GM12872 (cell line): ENCODE results near the gene GRIK4.

ENCODE experiments used
- TF ChIP-seq, protein P1 (sequence below): IDR thresholded peaks from 3 replicates; pipeline ENCODE4 v1.5.1; 2011; ENCODE audit warnings: low read depth, mild to moderate bottlenecking, low read length, moderate library complexity; ENCODE audit not compliant: insufficient read depth

GRIK4 gene

DNA sequence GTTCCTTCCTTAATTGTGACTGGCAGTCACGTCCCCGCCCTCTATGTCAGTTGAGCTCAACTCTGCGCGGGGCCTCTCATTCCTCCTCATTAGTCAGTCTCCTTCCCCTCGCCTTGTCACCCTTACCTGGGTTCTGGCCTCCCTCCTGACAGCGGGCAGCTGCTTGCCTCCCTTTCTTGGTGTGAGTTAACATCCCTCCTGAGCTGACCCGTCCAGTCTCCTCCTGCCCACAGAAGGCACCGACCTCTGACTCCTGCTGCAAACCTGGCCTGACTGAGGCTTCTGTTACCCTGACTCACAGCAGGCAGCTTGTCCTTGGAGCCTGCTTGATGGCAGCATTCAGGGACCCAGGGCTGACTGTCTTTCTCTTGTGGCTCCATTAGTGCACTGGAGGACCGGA is 45.2 kb downstream of the GRIK4 start:
- TF ChIP-seq, protein P1, sequence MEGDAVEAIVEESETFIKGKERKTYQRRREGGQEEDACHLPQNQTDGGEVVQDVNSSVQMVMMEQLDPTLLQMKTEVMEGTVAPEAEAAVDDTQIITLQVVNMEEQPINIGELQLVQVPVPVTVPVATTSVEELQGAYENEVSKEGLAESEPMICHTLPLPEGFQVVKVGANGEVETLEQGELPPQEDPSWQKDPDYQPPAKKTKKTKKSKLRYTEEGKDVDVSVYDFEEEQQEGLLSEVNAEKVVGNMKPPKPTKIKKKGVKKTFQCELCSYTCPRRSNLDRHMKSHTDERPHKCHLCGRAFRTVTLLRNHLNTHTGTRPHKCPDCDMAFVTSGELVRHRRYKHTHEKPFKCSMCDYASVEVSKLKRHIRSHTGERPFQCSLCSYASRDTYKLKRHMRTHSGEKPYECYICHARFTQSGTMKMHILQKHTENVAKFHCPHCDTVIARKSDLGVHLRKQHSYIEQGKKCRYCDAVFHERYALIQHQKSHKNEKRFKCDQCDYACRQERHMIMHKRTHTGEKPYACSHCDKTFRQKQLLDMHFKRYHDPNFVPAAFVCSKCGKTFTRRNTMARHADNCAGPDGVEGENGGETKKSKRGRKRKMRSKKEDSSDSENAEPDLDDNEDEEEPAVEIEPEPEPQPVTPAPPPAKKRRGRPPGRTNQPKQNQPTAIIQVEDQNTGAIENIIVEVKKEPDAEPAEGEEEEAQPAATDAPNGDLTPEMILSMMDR, result no peak

DNA sequence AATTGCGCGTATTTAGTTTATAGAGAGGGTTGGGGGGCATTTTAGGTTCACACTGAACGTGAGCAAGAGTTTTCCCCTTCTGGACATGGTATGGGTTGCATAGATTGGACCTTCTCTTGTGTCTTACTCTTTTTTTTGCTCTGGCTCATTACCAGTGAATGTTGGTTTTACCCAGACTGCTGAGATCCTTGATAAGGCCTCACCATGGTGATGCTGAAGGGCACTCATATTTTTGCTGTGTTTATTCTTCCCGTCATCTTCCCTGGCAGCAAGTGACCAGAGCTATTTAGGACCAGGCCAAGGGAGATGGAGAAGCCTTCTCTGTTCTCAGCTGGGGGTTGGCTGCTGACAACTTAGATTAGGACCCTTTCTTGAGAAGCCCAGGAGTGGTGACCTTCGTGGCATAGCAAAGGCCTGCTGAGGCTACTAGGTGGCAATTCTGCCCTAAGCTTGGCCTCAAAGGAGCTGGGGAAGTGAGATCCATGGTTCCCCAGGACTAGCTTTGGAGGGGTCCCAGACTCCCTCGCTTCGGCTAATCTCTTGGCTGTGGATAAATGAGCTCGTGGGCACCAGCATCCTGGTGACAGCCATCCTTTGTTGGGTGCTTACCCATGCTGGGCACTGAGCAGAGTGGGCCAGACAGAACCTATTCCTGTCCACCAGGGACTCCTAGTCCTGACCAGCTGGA is 47.3 kb downstream of the GRIK4 start:
- TF ChIP-seq, protein P1, result no peak

DNA sequence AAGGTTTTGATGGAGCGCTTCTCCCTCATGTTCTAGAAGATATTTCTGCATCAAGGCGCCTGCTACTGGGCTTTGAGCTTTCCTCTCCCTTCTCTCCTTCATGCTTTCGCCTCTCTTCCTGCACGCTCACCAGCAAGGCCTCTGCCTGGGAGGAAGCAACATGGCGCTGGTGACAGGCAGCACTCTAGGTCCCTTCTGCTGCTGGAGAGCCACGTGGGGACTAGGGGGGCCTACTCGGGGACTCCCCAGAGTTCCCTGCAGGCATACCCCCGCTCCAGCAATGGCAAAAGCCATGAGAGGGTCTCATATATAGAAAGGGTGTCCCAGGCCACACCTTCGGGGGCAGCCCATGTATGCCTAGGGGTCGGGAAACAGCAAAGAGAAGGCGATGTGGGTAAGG is 49.7 kb downstream of the GRIK4 start:
- TF ChIP-seq, protein P1, result no peak

DNA sequence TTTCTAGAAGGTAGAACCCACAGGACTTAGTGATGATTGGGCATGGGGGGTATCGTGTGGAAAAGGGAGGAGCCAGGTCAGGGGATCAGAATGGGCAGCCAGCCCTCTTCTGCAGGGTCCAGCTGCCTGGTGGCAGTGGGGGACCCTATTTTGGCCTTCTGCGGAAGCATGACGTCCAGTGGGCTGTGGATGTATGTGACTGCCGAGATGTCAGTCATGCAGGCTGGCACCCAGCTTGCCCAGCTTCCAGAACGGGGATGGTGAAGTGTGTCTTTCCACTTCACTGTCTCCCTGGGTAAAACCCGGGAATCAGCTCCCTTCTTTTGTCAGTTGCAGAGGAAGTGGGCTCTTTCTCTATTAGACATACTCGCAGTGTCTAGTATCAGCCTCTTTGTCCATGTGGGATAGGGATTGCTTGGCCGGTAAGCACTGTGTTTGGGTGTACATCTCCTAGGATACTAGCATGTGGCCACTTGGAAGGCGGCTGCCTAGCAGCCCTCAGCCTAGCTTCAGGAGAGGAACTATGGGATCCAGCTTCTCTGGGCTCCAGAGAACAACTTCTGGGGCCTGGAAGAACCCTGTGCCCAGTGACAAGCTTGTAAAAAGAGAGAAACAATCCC is 51.4 kb downstream of the GRIK4 start:
- TF ChIP-seq, protein P1, result no peak

DNA sequence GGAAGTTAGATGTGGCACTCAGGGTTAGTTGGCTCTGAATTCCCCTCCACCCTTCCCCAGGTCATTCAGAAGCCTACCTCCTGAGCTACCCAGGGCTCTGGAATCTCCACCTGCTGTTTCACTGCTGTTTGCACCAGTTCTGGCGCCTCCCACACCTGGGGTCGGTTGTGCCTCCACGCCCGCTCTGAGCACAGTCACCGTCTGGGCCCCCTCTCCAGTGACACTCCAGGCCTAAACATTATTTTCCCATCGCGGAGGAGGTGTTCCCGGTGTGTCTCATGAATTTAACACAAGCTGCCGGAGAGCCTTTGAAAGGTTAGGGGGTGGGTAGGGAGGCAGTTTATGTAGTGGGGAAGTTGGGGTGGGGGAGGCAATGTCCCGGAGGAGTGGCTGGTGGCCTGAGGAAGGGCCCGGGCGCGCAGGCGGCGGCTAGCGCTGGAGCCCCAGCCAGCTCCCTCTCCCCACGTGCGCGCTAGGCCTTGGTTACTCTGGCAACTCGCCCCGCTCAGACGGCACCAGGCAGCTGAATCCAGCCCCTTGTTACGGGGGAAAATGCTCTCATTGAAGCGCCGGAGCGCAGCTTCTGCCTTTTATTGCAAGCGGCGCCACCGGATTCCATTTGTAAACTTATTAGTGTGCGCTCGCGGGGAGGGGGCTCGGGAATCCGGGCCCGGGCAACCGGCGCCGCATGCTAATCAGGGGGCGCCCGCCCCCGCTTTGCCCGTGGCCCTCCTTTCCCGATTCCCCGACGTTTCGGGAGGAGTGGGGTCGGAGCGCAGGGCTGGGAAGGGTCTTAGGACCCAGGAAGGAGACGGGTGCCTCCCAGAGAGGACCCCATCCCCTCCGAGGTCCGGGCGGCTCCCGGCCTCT is 52.4 kb downstream of the GRIK4 start:
- TF ChIP-seq, protein P1, result no peak

DNA sequence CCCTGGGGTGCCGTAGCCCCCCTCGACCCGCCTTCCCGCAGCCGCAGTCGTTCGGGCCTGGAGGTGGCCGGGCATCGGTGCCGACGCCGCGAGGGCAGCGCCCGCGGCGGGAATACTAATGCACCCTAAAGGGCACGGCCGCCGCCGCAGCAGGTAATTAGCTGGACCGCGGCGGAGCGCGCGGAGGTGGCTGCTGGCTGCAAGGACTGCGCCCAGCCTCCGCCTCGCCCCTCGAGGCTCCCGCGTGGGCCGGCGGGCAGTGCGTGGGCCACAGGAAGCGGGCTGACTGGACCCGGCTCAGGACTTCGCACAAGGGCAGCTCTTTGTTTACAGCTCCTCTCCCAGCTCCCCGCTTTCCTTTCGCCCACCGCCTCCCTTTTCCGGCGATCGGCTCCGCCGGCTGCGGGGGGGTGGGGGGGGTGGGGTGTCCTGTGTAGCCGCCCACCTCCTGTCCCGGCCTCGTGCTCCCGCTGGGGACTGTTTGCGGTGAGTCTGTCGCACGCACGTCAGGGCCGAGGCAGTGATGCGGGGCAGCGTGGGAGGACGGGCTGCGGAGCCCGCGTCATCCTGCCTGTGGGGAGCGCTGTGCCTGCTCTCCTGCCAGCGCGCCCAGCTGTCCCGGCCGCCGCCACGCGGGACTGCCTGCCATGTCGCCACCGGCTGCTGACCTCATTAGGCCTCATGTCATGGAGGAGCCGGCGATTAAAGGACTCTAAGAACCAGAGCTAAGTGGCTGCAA is 53.2 kb downstream of the GRIK4 start:
- TF ChIP-seq, protein P1, result no peak
